Brain microvascular endothelial cell (primary cell): ENCODE results near the gene TRIM71.

Experiments
- DNase-seq: peaks from one replicate; pipeline ENCODE4 v3.0.0-alpha.2; 2020
- H3K27ac ChIP-seq: fragments of 250-450 bp; sonication (Bioruptor Pico); 2 replicates; pipeline ENCODE4 v1.5.1; 2020; ENCODE audit warnings: mild to moderate bottlenecking, moderate library complexity
- H3K27me3 ChIP-seq: fragments of 250-450 bp; sonication (Bioruptor Pico); replicated peaks from 2 replicates; pipeline ENCODE4 v1.5.1; 2020; ENCODE audit warnings: mild to moderate bottlenecking
- H3K36me3 ChIP-seq: fragments of 250-450 bp; sonication (Bioruptor Pico); replicated peaks from 2 replicates; pipeline ENCODE4 v1.5.1; 2020; ENCODE audit warnings: mild to moderate bottlenecking
- H3K4me3 ChIP-seq: 2 replicates; pipeline ENCODE4 v1.5.1; 2011; ENCODE audit warnings: low read depth, mild to moderate bottlenecking, control low read depth, low read length, moderate library complexity
- CTCF ChIP-seq: IDR thresholded peaks from 2 replicates; pipeline ENCODE4 v1.5.1; 2011; ENCODE audit warnings: low read depth, mild to moderate bottlenecking, moderate library complexity, low read length, control low read depth, inconsistent platforms; ENCODE audit errors: missing control alignments
- in situ Hi-C: cut with HindIII; loops from 2 replicates; pipeline ENCODE4 v1.10.0; 2017; ENCODE audit warnings: low sequenced_read_pairs, low pct_ligation_motif_present

Gene TRIM71

GRCh38 chr3:32861681-32862080 lies 43.9 kb downstream of the TRIM71 start:
- Histone ChIP-seq H3K4me3 (no peak overlapping the region), H3K27me3 (no peaks in the 10 kb centered on the region), H3K36me3 (no peaks in the 10 kb centered on the region), H3K27ac (no peak overlapping the region)
- DNase-seq, result no peak
- TF ChIP-seq CTCF, result no peak
- in situ Hi-C loops, result no loop called here

DNA sequence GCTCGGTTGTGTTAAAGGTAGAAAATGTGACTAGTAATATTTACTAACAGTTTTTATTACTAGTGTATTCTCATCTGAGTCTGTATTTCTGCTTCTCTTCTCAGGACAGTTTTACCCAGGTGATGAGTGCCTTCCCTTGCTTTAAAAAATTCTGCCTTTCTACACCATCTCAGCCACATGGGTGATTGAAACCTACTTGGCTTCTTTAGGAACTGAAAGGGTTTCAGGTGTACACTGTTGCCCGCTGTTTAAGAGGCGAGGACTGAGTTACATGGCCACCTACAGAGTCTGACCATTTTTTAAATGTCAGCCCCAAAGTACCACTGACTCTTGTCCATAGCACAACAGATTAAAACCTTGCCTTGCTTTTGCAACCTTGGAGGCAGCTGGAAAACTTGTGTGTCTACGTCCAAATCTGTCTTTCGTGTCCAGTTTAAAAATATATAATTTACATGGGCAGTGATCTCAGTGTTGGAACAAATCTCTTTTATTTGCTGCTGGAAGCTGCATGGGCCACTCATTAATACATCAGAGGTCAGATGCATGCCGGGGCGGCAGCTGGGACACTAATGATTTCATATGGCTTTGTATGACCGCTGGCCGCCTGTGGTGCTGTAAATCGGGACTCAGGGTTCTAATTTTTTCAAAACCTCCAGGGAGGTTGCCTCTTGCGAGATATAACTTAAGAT lies 44.6 kb downstream of the TRIM71 start:
- in situ Hi-C loops, result no loop called here
- no peaks in the 10 kb centered on the region for H3K36me3 ChIP-seq
- no peak for TF ChIP-seq CTCF
- no peak for DNase-seq
- H3K27ac ChIP-seq, result no peak overlapping the region
- no peaks in the 10 kb centered on the region for H3K27me3 ChIP-seq
- H3K4me3 ChIP-seq, result no peak overlapping the region

DNA sequence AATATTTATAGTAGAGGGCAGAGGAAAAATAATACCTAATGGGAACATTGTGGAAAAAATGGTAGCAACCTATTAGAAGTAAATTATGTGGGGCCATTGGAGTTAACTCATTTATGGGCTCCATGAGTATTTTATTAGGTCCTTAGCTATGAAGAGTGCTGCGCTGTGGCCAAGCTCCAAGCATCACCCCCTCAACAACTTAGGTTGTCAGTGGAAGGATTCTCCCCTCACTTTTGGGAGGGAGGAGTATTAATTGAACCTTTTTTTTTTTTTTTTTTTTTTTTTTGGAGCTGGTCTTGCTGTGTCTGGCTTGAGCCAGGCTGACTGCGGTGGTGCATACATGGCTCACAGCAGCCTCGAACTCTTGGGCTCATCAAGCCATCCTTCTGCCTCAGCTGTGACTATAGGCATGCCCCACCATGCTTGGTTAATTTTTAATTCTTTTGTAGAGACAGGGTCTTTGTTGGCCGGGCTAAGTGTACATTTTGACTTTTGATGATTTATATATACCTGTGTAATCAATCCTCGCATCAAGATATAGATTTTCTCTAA lies 45.2 kb downstream of the TRIM71 start:
- in situ Hi-C loops, result no loop called here
- Histone ChIP-seq H3K36me3 (no peaks in the 10 kb centered on the region), H3K27ac (no peak overlapping the region), H3K27me3 (no peaks in the 10 kb centered on the region), H3K4me3 (no peak overlapping the region)
- no peak for TF ChIP-seq CTCF
- no peak for DNase-seq

DNA sequence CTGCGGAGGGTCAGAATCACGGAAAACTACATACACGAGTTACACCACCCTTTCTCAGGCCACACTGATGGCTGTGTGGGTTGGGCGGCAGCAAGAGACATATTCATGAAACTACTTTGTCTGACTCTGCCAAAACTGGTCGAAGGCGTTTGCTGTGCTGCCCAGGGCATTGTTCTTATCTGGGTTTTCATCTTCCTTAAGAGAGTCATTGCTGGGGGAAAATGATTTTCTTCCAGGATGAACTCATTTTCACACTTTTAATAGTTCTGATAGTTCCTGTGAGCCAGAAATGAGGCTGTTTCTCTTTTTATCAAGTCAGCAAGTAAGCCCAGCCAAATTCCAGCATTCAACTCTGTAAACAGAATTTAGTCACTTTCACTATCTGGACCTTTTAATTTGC lies 47.6 kb downstream of the TRIM71 start:
- DNase-seq, result no peak

GRCh38 chr3:32866533-32866932 lies 48.7 kb downstream of the TRIM71 start:
- in situ Hi-C loops, result no loop called here
- no peak for TF ChIP-seq CTCF
- Histone ChIP-seq H3K27me3 (no peaks in the 10 kb centered on the region), H3K4me3 (no peak overlapping the region), H3K36me3 (no peaks in the 10 kb centered on the region), H3K27ac (no peak overlapping the region)
- no peak for DNase-seq

More for the DNA sequence above, 47.6 kb downstream of the TRIM71 start:
- TF ChIP-seq CTCF, result no peak
- Histone ChIP-seq H3K36me3 (no peaks in the 10 kb centered on the region), H3K4me3 (no peak overlapping the region), H3K27me3 (no peaks in the 10 kb centered on the region), H3K27ac (no peak overlapping the region)
- in situ Hi-C loops, result no loop called here

GRCh38 chr3:32867954-32868353 lies 50.2 kb downstream of the TRIM71 start:
- no peak for TF ChIP-seq CTCF
- Histone ChIP-seq H3K27me3 (no peaks in the 10 kb centered on the region), H3K36me3 (no peaks in the 10 kb centered on the region), H3K27ac (no peak overlapping the region), H3K4me3 (no peak overlapping the region)
- no peak for DNase-seq
- in situ Hi-C loops, result no loop called here
